Adipocyte (in vitro differentiated cells): ENCODE data around the gene ANKRD26.

ENCODE experiments used
- DNase-seq: peaks from one replicate; pipeline ENCODE4 v3.0.0-alpha.2; 2015; ENCODE audit warnings: low read depth
- H3K27me3 ChIP-seq: replicated peaks from 2 replicates; pipeline ENCODE4 v1.7.0; 2013; ENCODE audit warnings: mild to moderate bottlenecking, low read length, moderate library complexity; ENCODE audit not compliant: control insufficient read depth, insufficient read depth
- H3K36me3 ChIP-seq: 2 replicates; pipeline ENCODE4 v1.7.0; 2013; ENCODE audit warnings: low read length, mild to moderate bottlenecking, moderate library complexity; ENCODE audit not compliant: control insufficient read depth, insufficient read depth, severe bottlenecking
- H3K4me1 ChIP-seq: 2 replicates; pipeline ENCODE4 v1.7.0; 2013; ENCODE audit warnings: mild to moderate bottlenecking, low read length, moderate library complexity; ENCODE audit not compliant: control insufficient read depth, insufficient read depth
- H3K4me3 ChIP-seq: 2 replicates; pipeline ENCODE4 v1.7.0; 2013; ENCODE audit warnings: mild to moderate bottlenecking, low read length, moderate library complexity
- H3K9ac ChIP-seq: 2 replicates; pipeline ENCODE4 v1.7.0; 2013; ENCODE audit warnings: mild to moderate bottlenecking, low read length, moderate library complexity
- H3K9me3 ChIP-seq: 2 replicates; pipeline ENCODE4 v1.7.0; 2013; ENCODE audit warnings: mild to moderate bottlenecking, low read length, moderate library complexity; ENCODE audit not compliant: control insufficient read depth

Gene ANKRD26

GRCh38 chr10:27019827-27020226, 80.5 kb downstream of the ANKRD26 start:
- H3K9me3 ChIP-seq = no peaks in the 10 kb centered on the region
- DNase-seq = no peak

DNA sequence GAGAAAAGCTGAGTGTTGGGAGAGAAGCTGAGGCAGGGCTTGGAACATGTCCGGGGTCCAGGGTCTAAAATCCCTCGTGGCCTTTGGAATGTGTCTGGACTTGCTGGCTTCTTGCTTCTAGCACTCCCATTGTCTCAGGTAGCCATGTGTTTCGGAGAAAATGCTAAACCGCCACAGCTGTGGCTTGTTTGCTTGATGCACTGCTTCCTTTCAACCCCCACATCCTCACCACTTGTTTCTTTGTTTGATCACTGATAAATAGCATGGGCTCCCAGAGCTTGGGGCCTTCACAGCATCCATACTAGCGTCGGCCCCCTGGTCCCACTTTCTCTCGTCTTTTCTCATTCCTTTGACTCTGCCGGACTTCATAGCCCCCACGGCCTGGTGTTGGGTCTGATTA, 102.7 kb downstream of the ANKRD26 start:
- no peaks in the 10 kb centered on the region for H3K27me3 ChIP-seq
- no peak overlapping the region for H3K9ac ChIP-seq
- no peaks in the 10 kb centered on the region for H3K4me1 ChIP-seq
- H3K4me3 ChIP-seq = no peak overlapping the region
- DNase-seq = no peak
- H3K9me3 ChIP-seq = no peaks in the 10 kb centered on the region
- H3K36me3 ChIP-seq = peaks cover under 1% of the 10 kb centered on the region

More at GRCh38 chr10:27019827-27020226, 80.5 kb downstream of the ANKRD26 start:
- Histone ChIP-seq H3K4me3 (no peak overlapping the region), H3K27me3 (no peaks in the 10 kb centered on the region), H3K36me3 (peaks cover 14% of the 10 kb centered on the region), H3K9ac (no peak overlapping the region), H3K4me1 (no peaks in the 10 kb centered on the region)

DNA sequence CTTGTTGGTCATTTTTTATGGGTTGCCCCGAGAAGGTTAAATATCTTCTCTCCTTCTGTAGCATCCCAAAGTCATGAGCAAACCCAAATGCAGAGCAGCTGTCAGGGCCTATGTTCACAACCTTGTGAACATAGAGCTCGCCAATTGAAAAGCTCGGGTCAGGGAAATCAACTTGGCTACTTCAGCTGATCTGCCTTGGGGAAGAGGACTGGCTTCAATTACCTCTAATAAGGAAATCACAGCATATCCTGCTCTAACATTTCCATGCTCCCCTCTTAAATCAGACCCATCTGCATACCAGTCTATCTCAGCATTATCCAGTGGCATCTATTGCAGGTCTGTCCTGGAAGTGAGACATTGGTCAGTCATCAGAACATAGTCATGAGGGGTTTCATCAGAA, 105.6 kb downstream of the ANKRD26 start:
- DNase-seq = no peak
- no peaks in the 10 kb centered on the region for H3K27me3 ChIP-seq
- H3K36me3 ChIP-seq = no peaks in the 10 kb centered on the region
- H3K4me1 ChIP-seq = no peaks in the 10 kb centered on the region
- H3K9me3 ChIP-seq = no peaks in the 10 kb centered on the region
- no peak overlapping the region for H3K9ac ChIP-seq
- no peak overlapping the region for H3K4me3 ChIP-seq

GRCh38 chr10:26987851-26988250, 112.4 kb downstream of the ANKRD26 start:
- Histone ChIP-seq H3K27me3 (no peaks in the 10 kb centered on the region), H3K4me1 (no peaks in the 10 kb centered on the region), H3K36me3 (no peaks in the 10 kb centered on the region), H3K4me3 (no peak overlapping the region), H3K9me3 (no peaks in the 10 kb centered on the region), H3K9ac (no peak overlapping the region)
- DNase-seq = peak; percentile 1

DNA sequence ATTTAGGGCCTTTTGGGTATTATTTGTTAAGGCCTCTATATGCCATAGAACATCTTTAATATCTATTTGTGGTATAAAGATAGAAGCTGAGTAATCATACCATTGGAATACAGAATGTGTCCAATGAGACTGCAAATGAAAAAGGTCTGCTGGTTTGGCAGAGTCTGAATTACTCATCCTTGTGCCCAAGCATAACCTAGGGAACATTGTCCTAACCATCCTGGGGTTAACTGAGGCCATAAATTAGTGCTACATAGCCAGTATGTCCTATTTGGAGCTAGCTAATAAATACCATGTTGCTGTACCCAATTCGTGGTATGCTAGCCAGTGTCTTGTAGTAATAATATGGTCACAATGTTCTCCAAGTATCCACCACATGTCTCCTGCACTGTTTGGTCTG, 117.1 kb downstream of the ANKRD26 start:
- Histone ChIP-seq H3K9ac (no peak overlapping the region), H3K4me3 (no peak overlapping the region), H3K27me3 (no peaks in the 10 kb centered on the region), H3K9me3 (no peaks in the 10 kb centered on the region), H3K4me1 (no peaks in the 10 kb centered on the region), H3K36me3 (no peaks in the 10 kb centered on the region)
- no peak for DNase-seq

DNA sequence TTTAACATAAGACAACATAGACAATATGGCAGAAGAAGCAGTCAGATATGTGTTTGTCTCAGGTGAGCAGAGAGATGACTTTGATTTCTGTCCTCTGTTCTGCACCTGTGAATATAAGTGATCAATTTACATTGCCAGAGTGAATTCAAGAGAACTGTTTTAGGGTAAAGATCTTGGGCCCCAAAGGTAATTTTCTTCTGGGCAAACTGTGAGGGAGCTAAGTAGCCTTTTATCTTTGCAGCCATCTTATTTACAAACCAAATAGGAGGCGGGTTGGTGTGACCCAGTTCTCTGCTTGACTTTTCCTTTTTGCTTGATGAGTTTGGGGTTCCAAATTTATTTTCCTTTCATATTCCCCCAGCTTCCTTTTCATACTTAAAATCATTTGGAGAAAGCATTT, 118.2 kb downstream of the ANKRD26 start:
- Histone ChIP-seq H3K9me3 (no peaks in the 10 kb centered on the region), H3K9ac (no peak overlapping the region), H3K27me3 (no peaks in the 10 kb centered on the region), H3K4me3 (no peak overlapping the region), H3K36me3 (no peaks in the 10 kb centered on the region), H3K4me1 (no peaks in the 10 kb centered on the region)
- DNase-seq = no peak

DNA sequence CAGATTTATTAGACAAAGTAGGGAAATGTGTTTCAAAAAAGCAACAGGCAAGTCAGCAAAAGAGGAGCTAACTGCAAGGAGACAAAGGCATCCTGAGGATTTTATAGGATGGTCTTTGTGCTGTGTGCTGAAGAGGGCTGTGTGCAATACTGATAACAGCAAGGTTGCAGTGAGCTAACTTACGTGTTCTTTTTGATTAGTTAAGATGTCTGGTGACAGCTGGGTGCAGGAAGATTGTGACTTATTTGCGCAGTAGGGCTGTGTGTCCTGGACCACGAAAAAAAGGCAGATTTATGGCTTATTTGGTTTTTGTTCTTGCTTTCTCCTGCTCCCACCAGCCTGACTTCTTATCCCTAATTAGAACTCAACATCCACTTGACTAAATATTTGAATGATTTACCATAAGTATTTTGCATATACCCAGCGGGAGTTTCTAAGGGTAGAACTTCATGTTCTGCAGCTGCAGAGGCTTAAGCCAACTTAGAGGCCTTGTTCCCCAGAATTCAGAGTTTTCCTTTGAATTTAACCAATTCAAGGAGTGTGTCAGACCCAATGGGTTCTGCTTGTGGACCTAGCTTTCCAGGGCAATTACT, 119.0 kb downstream of the ANKRD26 start:
- no peak for DNase-seq
- Histone ChIP-seq H3K27me3 (no peaks in the 10 kb centered on the region), H3K9ac (no peak overlapping the region), H3K36me3 (no peaks in the 10 kb centered on the region), H3K4me1 (no peaks in the 10 kb centered on the region), H3K9me3 (no peaks in the 10 kb centered on the region), H3K4me3 (no peak overlapping the region)

- Histone ChIP-seq H3K36me3 (no peaks in the 10 kb centered on the region), H3K4me1 (no peaks in the 10 kb centered on the region), H3K27me3 (no peaks in the 10 kb centered on the region), H3K9me3 (no peaks in the 10 kb centered on the region), H3K9ac (no peak overlapping the region), H3K4me3 (no peak overlapping the region)
- no peak for DNase-seq
These were observed 121.8 kb downstream of the ANKRD26 start for GRCh38 chr10:26978519-26978918.

DNA sequence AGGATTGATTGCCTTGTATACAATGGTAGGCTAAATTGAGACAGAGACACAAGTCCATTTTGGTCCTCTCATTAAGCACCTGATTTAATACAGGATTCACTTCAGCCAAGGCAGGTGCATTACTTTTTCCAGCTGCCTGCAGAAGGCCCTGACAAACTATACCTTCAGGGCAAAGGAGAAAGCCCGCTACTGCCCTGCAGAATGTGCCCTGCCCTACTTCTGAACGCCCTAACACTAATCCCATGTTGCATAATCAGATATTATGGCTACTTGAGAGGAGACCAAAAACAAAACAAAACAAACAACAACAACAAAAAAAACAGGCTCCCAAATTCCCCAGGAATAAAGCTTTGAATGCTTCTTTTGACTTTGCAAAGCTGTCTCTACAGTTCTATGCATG, 122.7 kb downstream of the ANKRD26 start:
- Histone ChIP-seq H3K9me3 (no peaks in the 10 kb centered on the region), H3K27me3 (no peaks in the 10 kb centered on the region), H3K36me3 (no peaks in the 10 kb centered on the region), H3K4me1 (no peaks in the 10 kb centered on the region), H3K4me3 (no peak overlapping the region), H3K9ac (no peak overlapping the region)
- no peak for DNase-seq

DNA sequence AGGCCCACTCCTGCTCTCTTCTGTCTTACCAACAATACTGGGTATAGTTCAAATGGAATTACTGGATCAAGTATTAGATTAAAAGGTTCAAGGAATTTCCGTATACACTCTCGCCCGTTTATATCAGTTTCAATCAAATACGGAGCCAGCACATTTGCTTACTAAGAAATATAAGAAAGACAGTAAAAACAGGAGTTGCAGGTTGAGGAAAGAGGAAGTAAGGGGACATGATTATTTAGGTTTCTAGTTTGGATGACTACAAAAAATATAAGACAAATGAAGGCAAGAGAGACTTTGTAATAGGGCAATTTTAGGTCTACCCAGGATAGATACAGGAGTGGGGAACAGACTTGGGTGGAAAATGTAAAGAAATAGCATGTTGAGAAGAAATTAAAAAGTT, 129.6 kb downstream of the ANKRD26 start:
- Histone ChIP-seq H3K4me3 (no peak overlapping the region), H3K36me3 (no peaks in the 10 kb centered on the region), H3K27me3 (no peaks in the 10 kb centered on the region), H3K4me1 (no peaks in the 10 kb centered on the region), H3K9ac (no peak overlapping the region), H3K9me3 (no peaks in the 10 kb centered on the region)
- no peak for DNase-seq

- no peaks in the 10 kb centered on the region for H3K27me3 ChIP-seq
- DNase-seq = no peak
- H3K4me3 ChIP-seq = no peak overlapping the region
- H3K9me3 ChIP-seq = no peaks in the 10 kb centered on the region
- no peaks in the 10 kb centered on the region for H3K36me3 ChIP-seq
- no peaks in the 10 kb centered on the region for H3K4me1 ChIP-seq
- H3K9ac ChIP-seq = no peak overlapping the region
These were observed 131.0 kb downstream of the ANKRD26 start for GRCh38 chr10:26969145-26969926.
